Retina (tissue), 1 donor: Measurements from ENCODE around the gene RPL10.

Source experiments
- DNase-seq: peaks from one replicate; pipeline ENCODE4 v3.0.0-alpha.2; 2016

The RPL10 gene

DNA sequence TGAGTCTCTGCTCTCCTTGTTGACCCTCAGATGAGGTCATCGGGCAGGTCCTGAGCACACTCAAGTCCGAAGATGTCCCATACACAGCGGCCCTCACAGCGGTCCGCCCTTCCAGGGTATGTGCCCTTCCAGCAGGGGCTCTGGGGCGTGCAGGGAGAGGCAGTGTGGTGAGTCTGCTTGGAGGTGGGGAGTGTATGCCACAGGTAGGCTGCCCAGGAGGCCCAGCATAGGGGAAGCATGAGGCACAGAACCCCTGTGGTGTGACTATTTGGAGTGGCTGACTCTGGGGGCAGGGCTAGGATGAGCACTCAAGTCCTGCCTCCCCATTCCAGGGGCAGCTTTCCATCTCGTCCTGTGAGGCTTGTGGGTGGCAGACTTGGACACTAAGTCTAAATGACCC, 35.4 kb downstream of the RPL10 start:
- no peak for DNase-seq

DNA sequence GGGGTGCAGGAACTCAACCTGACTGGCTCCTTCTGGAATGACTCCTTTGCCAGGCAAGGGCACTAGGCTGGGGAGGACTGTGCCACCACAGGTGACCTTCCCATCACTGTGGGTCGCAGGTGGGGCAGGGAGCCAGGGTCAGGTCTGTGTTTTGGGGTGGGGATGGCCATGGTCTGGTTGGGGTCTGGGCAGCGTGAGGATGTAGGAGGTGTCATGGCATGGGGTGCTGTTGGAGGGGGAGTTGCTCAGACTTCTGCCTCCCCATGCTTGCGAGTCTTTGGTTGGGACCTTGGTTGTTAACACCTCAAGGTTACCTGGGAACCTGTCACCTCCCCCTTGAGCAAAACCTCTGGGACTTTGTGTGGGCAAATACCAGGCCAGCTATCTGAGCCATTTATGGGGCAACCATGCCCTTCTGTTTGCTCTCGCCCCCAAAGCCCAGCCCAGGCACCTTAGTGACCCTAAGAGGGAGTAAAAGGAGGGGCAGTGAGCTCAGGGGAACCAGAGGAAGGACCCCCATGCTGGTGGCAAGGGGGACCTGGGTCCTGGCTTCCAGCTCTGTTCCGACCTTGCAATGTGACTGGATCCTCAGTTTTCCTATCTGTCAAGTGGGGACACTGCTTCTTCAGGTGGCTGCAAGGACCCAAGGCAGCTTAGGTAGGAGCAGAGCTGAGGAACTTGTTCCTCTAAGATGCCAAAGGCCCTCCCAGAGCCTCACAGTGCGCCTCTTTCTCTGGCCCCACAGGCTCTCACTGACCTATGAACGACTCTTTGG, 36.4 kb downstream of the RPL10 start:
- no peak for DNase-seq

- DNase-seq, result no peak
Measured at GRCh38 chrX:154435171-154435733, 37.1 kb downstream of the RPL10 start.

GRCh38 chrX:154436374-154436982, 38.3 kb downstream of the RPL10 start:
- peak; percentile 75 for DNase-seq

DNA sequence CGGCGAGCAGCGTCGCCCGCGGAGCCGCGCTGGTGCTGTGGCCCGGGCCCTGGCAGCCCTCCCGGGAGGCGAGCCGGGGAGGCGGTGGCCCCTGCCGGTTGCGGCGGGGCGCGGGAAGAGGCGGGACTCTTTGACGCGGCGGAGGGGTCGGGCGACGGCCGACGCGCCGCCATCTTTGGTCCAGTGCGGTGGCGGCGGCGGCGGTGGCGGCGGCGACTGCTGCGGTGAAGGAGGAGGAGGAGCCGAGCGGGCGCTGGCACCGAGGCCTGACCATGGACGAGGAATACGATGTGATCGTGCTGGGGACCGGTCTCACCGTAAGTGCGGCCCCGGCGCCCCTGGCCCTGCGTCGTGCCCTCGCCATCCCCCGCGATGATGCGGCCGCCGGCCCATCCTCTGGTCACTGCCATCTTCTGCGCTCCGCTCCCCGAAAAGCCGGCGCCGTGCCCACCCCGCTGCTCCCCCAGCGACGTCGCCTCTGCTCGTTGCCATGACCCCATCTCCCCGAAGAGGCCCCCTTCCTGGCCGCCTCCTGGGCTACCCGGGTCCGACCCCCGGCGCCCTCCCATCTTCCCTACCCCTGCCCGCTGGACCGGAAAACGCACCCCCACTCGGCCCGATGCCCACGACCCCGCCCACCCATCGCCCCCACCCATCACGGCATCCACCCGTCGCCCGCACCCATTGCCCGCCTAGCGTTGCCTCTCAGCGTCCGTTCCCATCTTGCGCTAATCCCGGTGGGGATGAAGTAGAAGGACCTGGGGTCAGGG, 39.0 kb downstream of the RPL10 start, which contains the start of gene GDI1:
GDI1 (plus strand) TSS at position 172 of the 770 bp plus-strand sequence; CDS start at position 273, 101 bp downstream.
- peak; percentile 73 for DNase-seq

DNA sequence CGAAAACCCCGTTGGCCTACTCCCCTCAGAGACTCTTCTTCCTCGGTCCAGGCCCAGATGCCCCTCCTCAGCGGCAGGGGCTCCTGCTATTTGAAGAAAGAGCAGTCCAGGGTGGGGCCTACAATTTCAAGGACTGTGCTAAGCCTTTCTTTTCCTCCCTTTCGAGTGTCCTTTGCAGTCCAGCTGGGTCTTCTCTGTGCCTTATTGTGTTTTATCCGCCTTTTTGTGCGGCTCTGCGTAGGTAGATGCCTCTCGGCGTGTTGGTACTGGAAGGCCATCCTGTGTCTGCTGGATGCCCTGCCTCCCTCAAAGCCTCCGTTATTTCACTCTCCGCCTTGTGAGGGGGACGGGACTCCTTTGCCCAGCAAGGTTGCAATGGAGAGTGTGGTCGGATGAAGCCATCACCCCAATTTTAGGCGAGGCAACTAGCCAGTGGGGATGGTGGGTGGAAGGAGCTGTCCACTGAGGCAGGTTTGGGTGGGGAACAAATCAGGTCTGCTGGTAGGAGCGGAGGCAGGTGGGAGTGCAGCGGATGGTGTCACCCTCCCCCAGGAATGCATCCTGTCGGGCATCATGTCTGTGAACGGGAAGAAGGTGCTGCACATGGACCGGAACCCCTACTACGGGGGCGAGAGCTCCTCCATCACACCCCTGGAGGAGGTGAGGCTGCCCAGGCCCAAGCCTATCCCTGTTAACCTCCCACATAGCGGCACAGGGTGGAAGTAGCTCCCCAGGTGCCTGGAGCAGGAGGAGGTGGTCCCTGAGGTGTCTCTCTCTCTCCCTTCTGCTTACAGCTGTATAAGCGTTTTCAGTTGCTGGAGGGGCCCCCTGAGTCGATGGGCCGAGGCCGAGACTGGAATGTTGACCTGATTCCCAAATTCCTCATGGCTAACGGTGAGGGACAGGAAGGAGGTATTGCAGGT, 40.1 kb downstream of the RPL10 start:
- no peak for DNase-seq

DNA sequence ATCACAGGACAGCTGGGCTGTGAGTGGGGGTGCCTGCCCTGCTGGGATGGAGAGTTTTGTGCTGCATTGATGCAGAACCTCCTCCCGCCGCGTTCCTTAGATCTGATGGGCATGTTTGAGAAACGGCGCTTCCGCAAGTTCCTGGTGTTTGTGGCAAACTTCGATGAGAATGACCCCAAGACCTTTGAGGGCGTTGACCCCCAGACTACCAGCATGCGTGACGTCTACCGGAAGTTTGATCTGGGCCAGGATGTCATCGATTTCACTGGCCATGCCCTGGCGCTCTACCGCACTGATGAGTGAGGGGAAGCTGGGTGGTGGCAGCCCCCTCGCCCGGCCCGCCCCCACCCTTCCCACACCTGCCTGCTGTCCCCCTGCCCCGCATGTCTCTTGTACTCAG, 41.7 kb downstream of the RPL10 start:
- DNase-seq, result no peak

GRCh38 chrX:154440623-154441357, 42.6 kb downstream of the RPL10 start:
- no peak for DNase-seq

DNA sequence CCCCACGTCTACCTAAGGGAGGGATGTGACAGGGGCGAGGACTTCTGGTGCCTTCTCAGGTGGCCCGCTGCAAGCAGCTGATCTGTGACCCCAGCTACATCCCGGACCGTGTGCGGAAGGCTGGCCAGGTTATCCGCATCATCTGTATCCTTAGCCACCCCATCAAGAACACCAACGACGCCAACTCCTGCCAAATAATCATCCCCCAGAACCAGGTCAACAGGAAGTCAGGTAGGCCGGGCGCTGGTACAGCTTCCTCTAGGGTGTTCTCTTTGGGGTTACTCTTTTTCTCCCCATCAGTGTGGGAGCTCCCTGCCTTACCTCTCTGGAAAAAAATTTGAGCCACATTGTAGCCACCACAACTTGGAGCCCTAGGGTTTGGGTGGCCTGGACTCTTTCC, 43.4 kb downstream of the RPL10 start:
- no peak for DNase-seq

- no peak for DNase-seq
Measured at GRCh38 chrX:154441984-154442707, 44.0 kb downstream of the RPL10 start.

DNA sequence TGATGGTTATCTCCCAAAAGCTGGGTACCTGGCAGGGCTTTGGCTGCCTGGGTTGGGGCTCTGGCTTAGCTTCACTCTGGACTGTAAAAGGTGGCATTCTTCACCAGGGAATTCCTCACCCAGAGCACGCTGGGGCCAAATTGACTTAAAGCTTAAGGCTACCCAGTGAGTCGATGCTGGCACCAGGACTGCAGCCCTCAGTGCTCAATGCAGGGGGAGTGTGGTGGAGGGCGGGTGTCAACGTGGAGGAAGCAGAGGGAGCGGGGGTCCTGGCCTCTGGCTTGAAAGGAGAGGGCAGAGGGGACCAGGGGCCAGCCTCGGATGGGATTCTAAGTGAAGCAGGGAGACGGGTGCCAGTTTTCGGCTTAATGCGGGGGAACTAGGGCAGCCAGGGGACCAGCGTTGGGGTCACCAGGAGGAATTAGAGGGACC, 45.3 kb downstream of the RPL10 start:
- DNase-seq, result peak; percentile 28

DNA sequence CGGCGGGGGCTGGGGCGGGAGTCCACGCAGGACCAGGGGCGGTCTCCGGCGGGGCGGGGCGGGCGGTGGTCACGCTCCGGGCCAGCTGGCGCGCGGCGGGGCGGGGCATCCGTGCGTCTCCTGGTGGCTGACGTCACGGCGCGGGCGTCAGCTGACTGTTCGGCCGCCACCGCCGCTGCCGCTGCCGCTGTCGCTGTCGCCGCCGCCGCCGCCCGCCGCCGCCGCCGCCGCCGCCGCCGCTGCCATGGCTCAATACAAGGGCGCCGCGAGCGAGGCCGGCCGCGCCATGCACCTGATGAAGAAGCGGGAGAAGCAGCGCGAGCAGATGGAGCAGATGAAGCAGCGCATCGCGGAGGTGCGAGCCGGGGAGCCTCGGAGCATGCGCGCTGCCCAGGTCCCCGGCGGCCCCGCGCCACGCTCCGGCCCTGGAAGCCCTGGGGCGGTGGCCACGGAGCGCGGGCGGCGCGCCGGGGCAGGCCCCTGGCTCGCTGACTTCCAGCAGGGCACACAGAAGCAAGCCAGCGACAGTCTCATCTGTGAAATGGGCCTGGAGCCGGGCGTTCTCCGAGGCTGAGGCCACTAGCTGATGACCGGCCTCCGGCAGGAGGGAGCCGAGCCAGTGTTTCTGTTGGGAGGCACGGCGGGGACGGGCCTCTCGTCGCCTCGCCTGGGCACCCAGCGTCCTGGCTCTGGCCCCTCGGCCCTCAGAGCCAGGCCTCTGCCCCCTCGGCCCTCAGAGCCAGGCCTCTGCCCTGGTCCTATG, 46.0 kb downstream of the RPL10 start, which contains the start of gene FAM50A:
FAM50A (plus strand) TSS at position 150 of the 763 bp plus-strand sequence; CDS start at position 245, 95 bp downstream.
- peak; percentile 57 for DNase-seq

- DNase-seq, result no peak
Measured at GRCh38 chrX:154444755-154445246, 46.6 kb downstream of the RPL10 start.

GRCh38 chrX:154445776-154446175, 47.6 kb downstream of the RPL10 start:
- DNase-seq, result no peak

DNA sequence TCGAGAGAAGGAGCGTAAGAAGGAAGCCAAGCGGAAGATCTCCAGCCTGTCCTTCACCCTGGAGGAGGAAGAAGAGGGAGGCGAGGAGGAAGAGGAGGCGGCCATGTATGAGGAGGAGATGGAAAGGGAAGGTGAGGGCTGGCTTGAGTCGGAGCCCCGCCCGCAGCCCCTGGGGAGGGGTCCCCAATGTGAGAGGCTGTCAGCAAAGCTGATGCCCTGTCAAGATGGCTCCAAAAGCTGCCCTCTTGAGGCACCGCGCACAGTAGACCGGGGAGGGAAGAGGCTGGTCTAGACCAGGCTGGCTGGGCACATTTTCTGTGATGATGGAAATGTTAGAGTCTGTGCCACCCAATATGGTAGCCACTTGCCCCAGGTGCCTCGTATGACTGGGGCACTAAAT, 48.3 kb downstream of the RPL10 start:
- DNase-seq, result no peak

- no peak for DNase-seq
Measured at GRCh38 chrX:154448484-154448883, 50.3 kb downstream of the RPL10 start.

GRCh38 chrX:154449618-154450017, 51.4 kb downstream of the RPL10 start:
- no peak for DNase-seq

GRCh38 chrX:154450312-154450711, 52.1 kb downstream of the RPL10 start:
- no peak for DNase-seq
